HCT116 (cell line): Measurements from ENCODE around the gene HERPUD1.
"Not testable (repeated sequence)": the region's sequence is repeated elsewhere in the genome, so short reads cannot be mapped to it uniquely, and the experiment has no call there.

Experiments used
- ATF3 ChIP-seq: IDR thresholded peaks from 2 replicates; pipeline ENCODE4 v1.6.1; 2012
- POLR2A ChIP-seq: IDR thresholded peaks from 2 replicates; pipeline ENCODE4 v1.7.0; 2011; ENCODE audit warnings: borderline replicate concordance; ENCODE audit not compliant: insufficient read depth, insufficient read length; ENCODE audit errors: extremely low read depth
- POLR2AphosphoS5 ChIP-seq: IDR thresholded peaks from 2 replicates; pipeline ENCODE4 v1.6.1; 2011; ENCODE audit warnings: mild to moderate bottlenecking, low read depth, low read length, moderate library complexity
- RAD21 ChIP-seq: IDR thresholded peaks from 2 replicates; pipeline ENCODE4 v1.6.1; 2012; ENCODE audit warnings: low read depth, mild to moderate bottlenecking
- YY1 ChIP-seq: IDR thresholded peaks from 2 replicates; pipeline ENCODE4 v1.6.1; 2011; ENCODE audit warnings: low read length, low read depth, moderate library complexity, mild to moderate bottlenecking; ENCODE audit not compliant: insufficient replicate concordance; ENCODE audit errors: extremely low read depth
- TF ChIP-seq, protein P1 (sequence below), 3 experiments: fragments of 200-600 bp in 1 of 3; sonication (generic) in 1 of 3; IDR thresholded peaks in 2 of 3; conservative IDR thresholded peaks in 1 of 3; 2 replicates each; pipeline ENCODE4 v1.5.1; 2012 to 2017; ENCODE audit warnings: low read depth in 2 of 3, low read length in 2 of 3, antibody characterized with exemption in 1 of 3, borderline replicate concordance in 1 of 3, control low read depth in 1 of 3, mild to moderate bottlenecking in 1 of 3, mixed read lengths in 1 of 3, mixed run types in 1 of 3, moderate library complexity in 1 of 3; ENCODE audit not compliant: insufficient read depth in 1 of 3
- TF ChIP-seq, protein P2 (sequence below): IDR thresholded peaks from 2 replicates; pipeline ENCODE4 v1.6.1; 2012; ENCODE audit warnings: low read depth
- TF ChIP-seq, protein P3 (sequence below): IDR thresholded peaks from 2 replicates; pipeline ENCODE4 v1.6.1; 2012

DNA sequence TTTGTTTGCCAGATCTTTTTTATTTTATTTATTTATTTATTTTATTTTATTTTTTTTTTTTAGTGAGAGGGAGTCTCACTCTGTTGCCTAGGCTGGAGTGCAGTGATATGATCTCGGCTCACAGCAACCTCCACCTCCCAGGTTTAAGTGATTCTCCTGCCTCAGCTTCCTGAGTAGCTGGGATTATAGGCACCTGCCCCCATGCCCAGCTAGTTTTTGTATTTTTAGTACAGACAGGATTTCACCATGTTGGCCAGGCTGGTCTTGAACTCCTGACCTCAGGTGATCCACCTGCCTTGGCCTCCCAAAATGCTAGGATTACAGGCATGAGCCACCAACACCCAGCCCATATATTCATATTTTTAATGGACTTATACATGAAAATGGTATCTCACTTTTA lies 60.5 kb downstream of the HERPUD1 start:
- TF ChIP-seq, protein P1, sequence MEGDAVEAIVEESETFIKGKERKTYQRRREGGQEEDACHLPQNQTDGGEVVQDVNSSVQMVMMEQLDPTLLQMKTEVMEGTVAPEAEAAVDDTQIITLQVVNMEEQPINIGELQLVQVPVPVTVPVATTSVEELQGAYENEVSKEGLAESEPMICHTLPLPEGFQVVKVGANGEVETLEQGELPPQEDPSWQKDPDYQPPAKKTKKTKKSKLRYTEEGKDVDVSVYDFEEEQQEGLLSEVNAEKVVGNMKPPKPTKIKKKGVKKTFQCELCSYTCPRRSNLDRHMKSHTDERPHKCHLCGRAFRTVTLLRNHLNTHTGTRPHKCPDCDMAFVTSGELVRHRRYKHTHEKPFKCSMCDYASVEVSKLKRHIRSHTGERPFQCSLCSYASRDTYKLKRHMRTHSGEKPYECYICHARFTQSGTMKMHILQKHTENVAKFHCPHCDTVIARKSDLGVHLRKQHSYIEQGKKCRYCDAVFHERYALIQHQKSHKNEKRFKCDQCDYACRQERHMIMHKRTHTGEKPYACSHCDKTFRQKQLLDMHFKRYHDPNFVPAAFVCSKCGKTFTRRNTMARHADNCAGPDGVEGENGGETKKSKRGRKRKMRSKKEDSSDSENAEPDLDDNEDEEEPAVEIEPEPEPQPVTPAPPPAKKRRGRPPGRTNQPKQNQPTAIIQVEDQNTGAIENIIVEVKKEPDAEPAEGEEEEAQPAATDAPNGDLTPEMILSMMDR (IDR thresholded peaks at IDR 0.05 in 2 of 3, conservative IDR thresholded peaks at IDR 0.05 in 1 of 3; ENCODE audit: borderline replicate concordance in 1 of 3, insufficient read depth in 1 of 3, low read depth in 2 of 3, low read length in 2 of 3) = not testable (repeated sequence)
- TF ChIP-seq POLR2A, ATF3, YY1, RAD21, POLR2AphosphoS5: not testable (repeated sequence)
- TF ChIP-seq, protein P2, sequence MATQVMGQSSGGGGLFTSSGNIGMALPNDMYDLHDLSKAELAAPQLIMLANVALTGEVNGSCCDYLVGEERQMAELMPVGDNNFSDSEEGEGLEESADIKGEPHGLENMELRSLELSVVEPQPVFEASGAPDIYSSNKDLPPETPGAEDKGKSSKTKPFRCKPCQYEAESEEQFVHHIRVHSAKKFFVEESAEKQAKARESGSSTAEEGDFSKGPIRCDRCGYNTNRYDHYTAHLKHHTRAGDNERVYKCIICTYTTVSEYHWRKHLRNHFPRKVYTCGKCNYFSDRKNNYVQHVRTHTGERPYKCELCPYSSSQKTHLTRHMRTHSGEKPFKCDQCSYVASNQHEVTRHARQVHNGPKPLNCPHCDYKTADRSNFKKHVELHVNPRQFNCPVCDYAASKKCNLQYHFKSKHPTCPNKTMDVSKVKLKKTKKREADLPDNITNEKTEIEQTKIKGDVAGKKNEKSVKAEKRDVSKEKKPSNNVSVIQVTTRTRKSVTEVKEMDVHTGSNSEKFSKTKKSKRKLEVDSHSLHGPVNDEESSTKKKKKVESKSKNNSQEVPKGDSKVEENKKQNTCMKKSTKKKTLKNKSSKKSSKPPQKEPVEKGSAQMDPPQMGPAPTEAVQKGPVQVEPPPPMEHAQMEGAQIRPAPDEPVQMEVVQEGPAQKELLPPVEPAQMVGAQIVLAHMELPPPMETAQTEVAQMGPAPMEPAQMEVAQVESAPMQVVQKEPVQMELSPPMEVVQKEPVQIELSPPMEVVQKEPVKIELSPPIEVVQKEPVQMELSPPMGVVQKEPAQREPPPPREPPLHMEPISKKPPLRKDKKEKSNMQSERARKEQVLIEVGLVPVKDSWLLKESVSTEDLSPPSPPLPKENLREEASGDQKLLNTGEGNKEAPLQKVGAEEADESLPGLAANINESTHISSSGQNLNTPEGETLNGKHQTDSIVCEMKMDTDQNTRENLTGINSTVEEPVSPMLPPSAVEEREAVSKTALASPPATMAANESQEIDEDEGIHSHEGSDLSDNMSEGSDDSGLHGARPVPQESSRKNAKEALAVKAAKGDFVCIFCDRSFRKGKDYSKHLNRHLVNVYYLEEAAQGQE = not testable (repeated sequence)
- TF ChIP-seq, protein P3, sequence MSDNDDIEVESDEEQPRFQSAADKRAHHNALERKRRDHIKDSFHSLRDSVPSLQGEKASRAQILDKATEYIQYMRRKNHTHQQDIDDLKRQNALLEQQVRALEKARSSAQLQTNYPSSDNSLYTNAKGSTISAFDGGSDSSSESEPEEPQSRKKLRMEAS = not testable (repeated sequence)
